Fibroblast of the conjunctiva (primary cell): ENCODE data around the gene AACS.
"Not testable (repeated sequence)": the region's sequence is repeated elsewhere in the genome, so short reads cannot be mapped to it uniquely, and the experiment has no call there.

ENCODE experiments used
- DNase-seq: peaks from one replicate; pipeline ENCODE4 v3.0.0-alpha.2; 2010; ENCODE audit warnings: low read depth

AACS gene

GRCh38 chr12:125091401-125091800 is 26.2 kb downstream of the AACS start:
- DNase-seq: no peak

DNA sequence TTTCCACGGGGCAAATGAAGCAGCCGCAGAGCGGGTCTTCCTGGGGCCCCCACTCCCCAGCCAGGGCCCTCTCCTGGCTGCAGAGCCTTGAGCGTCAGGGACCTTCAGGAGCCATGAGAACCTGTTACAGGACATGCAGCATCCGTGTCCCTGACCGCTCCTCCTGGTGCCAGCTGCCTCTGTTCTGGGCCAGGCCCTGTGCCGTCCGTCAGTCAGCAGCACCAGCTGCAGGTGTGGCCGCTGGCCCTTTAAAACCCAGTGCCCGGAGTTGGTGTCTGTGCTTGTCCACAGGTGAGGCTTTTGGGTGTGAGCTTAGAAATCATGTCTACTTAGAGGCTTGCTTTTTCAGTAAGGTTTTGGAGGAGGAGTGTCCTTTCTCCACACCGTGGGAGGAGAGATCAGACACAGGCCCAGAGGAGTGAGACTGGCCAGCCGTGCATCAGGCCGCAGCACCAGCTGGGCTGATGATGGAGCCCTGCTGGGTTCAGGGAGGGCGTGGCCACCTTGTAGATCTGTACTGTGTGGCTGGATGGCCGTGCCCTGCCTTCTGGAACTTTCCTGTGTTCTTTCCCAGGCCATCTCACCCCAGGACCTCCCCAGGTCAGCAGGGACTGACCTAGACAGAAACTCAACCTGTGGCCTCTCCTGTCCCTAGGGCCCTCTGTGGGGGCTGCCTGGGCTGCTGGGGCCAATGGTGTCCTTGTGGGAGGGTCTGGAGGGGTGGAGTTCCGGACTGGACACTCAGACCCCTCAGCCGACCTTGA is 27.1 kb downstream of the AACS start:
- no peak for DNase-seq

- DNase-seq: peak; percentile 20
These were observed 27.8 kb downstream of the AACS start for GRCh38 chr12:125092872-125093680.

- DNase-seq: no peak
These were observed 28.6 kb downstream of the AACS start for GRCh38 chr12:125093681-125094330.

GRCh38 chr12:125096894-125097293 is 31.7 kb downstream of the AACS start:
- no peak for DNase-seq

GRCh38 chr12:125097427-125097826 is 32.2 kb downstream of the AACS start:
- DNase-seq: no peak

- DNase-seq: no peak
These were observed 33.6 kb downstream of the AACS start for GRCh38 chr12:125098676-125099408.

- DNase-seq: no peak
These were observed 34.2 kb downstream of the AACS start for GRCh38 chr12:125099409-125099782.

GRCh38 chr12:125100551-125101434 is 35.6 kb downstream of the AACS start:
- no peak for DNase-seq

- DNase-seq: no peak
These were observed 39.7 kb downstream of the AACS start for GRCh38 chr12:125104982-125105381.

DNA sequence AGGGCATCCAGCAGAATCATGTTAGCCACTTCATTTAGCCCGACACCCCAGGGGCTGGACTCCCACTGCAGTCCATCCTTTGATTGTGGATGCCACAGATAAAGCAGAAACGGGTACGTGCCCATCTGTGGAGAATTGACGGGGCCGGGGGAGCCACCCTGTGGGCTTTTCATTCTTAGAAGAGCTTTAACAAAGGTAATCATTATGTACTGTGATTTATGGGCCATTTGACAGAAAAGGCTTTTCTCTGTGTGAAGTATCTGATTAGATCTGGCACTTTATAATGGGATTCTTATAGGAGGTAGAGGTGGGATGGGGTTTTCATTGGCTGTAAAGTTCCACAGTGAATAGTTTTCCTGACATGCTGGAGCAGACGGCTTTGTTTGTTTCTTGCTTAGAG is 40.4 kb downstream of the AACS start:
- no peak for DNase-seq

DNA sequence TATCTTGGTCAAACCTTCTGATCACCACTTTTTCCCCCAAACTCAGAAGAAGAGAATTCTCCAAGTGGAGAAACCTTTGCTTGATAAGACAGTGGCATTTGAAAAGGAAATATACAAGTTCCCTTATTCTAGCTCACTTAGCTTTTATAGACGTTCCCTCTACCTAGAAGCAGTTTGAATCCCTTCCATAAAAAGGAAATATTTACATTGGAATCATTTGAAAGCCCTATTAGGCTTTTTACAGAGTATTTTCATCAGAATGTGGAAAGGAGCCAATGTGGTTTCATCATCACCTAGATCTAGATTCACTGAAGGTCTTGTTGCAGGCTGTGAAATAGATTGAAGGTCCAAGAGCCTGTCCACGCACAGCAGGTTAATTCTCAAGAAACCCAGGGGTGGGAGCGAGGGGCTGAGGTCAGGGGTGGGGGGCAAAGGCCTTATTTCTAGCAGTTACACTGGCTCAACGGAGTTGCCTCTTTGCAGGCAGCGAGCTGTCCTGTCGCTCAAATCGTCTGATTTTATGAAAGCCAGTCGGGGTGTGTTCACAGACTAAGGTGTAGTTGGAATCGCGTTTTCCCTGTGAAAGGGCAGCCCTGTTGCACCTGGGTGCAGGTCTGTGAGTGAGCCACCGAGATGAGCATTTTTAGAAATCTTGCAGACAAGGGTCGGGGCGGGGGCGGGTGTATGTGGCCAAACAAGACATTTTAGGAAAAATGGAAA is 45.6 kb downstream of the AACS start:
- DNase-seq: peak; percentile 88

- DNase-seq: peak; percentile 33
These were observed 46.2 kb downstream of the AACS start for GRCh38 chr12:125111403-125111802.

GRCh38 chr12:125112614-125113013 is 47.4 kb downstream of the AACS start:
- not testable (repeated sequence) for DNase-seq

DNA sequence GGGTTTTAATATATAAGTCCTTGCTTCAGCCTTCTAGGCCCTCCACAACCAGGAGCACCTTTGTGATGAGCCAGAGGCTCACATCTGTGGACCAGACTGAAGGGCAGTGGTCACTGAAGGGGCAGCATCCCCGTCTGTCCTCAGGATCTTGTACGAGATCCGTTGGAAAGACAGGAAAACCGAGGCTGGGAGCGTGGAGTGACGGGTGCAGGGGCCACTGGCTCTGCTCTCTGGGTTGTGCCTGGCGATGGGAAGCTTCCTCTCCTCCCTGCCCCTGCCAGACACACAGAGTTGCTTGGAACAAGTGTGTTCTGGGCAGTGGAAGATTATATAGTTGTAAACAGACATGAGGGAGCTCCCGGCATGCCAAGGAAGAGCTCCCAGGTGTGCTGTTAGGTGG is 48.0 kb downstream of the AACS start:
- DNase-seq: no peak

DNA sequence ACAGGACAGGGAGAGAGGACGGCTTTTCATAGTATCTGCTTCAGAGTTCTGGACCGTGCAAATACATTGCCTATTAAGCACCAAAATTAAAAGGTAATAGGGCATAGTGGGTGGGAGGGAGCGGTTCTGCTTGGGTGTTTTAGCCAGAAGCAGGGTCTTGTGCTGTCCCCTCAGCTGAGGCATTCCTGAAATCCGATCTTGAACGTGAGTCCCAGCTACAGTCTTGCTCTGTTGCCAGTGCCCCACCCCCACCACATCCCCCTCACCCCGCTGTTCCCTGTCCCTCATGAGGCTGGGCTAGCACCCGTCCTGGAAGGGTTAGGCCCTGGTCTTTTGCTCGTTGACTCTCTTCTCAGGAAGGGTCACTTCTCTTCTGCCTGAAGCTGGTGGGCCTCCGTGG is 48.6 kb downstream of the AACS start:
- DNase-seq: no peak

- no peak for DNase-seq
These were observed 49.3 kb downstream of the AACS start for GRCh38 chr12:125114365-125115141.

- no peak for DNase-seq
These were observed 55.3 kb downstream of the AACS start for GRCh38 chr12:125120566-125120965.

DNA sequence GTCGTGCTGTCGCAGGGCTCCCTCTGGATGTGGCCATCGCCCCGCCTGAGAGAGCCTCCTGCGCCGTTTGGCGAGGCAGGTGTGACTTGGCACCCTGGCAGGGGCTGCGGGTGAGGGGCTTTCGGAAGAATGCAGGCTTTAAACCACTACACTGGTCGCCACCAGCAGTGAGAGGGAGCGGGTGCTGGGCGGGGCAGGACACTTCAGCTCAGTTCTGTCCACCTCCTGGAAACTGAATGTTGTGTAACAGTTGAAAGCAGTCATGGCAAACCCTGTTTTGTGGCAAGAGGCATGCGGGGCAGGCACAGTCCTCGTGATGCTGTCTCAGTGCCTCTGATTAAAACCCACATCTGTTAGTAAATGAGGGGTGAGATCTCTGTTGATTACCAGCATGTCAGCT is 55.9 kb downstream of the AACS start:
- DNase-seq: no peak

- no peak for DNase-seq
These were observed 57.4 kb downstream of the AACS start for GRCh38 chr12:125122668-125123067.
